GM12873 (cell line): ENCODE results near the gene FERD3L.

ENCODE experiments used
- TF ChIP-seq, protein P1 (sequence below): IDR thresholded peaks from 2 replicates; pipeline ENCODE4 v1.5.1; 2012; ENCODE audit warnings: low read depth, mild to moderate bottlenecking, moderate library complexity, low read length, control low read depth; ENCODE audit not compliant: insufficient read depth; ENCODE audit errors: missing control alignments

The FERD3L gene

DNA sequence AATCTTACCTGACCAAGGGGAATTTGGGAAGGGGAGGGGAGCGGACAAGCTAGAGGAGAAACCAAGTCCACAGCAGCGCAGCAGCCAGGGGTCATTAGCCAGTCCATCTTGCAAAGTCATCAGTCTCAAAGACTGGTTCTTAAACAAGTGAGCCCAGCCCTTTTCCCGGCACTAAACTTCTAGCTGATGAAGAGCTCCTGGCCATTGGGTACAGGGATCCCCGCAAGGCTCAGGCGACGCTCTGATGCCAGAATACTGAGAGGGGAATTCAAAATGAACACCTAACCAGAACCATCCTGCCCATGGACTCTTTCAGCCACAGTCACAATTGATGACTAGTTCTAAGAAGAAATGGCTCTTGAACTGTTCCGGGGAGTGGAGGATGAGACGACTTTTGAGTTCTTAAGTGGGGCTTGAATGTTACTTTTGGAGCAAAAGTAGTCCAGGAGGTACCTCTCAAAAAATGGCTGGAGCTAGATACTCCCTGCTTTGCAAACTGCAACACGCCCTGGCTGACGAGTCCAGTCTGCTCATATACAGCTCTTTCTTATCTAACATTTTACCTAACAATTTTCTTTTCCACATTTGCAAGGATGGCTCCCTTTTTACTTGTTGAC is 25.2 kb downstream of the FERD3L start:
- TF ChIP-seq, protein P1, sequence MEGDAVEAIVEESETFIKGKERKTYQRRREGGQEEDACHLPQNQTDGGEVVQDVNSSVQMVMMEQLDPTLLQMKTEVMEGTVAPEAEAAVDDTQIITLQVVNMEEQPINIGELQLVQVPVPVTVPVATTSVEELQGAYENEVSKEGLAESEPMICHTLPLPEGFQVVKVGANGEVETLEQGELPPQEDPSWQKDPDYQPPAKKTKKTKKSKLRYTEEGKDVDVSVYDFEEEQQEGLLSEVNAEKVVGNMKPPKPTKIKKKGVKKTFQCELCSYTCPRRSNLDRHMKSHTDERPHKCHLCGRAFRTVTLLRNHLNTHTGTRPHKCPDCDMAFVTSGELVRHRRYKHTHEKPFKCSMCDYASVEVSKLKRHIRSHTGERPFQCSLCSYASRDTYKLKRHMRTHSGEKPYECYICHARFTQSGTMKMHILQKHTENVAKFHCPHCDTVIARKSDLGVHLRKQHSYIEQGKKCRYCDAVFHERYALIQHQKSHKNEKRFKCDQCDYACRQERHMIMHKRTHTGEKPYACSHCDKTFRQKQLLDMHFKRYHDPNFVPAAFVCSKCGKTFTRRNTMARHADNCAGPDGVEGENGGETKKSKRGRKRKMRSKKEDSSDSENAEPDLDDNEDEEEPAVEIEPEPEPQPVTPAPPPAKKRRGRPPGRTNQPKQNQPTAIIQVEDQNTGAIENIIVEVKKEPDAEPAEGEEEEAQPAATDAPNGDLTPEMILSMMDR = no peak

GRCh38 chr7:19119372-19119771 is 25.8 kb downstream of the FERD3L start:
- TF ChIP-seq, protein P1 = no peak

DNA sequence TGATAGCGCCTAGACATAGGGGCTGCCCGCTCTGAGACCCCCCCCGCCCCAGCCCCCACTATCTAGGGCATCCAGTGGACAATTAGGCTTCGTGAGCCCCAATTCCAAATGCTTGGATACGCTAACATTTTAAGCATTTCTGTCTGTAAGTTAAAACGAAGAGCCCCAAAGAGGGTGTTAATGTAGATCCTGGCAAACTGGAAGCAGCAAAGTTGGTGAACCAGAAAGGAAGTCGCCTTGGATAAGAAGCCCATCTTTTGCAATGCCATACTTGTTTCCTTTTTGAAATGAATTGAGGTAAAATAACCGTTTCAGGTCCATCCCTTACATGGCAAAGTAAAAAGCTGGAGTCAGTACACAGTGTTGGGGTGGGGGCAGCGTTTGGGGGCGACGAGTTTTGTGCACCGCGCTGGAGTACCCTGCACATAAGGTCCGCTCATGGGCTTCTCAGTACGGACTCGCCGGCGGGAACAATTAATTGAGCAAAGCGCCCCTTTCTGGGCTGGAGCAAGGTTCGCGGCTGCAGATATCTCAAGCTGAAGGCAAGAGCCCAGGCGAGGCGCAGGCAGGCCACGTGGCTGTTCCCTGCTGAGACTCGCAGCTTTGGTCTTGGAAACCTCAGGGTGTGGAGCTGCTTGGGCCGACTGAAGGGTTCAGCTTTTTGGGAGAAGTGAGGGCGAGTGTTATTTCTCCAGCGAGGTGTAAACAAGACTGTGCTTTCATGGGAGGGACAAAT is 26.4 kb downstream of the FERD3L start:
- TF ChIP-seq, protein P1 = no peak

GRCh38 chr7:19117870-19118608 is 27.2 kb downstream of the FERD3L start:
- TF ChIP-seq, protein P1 = no peak

DNA sequence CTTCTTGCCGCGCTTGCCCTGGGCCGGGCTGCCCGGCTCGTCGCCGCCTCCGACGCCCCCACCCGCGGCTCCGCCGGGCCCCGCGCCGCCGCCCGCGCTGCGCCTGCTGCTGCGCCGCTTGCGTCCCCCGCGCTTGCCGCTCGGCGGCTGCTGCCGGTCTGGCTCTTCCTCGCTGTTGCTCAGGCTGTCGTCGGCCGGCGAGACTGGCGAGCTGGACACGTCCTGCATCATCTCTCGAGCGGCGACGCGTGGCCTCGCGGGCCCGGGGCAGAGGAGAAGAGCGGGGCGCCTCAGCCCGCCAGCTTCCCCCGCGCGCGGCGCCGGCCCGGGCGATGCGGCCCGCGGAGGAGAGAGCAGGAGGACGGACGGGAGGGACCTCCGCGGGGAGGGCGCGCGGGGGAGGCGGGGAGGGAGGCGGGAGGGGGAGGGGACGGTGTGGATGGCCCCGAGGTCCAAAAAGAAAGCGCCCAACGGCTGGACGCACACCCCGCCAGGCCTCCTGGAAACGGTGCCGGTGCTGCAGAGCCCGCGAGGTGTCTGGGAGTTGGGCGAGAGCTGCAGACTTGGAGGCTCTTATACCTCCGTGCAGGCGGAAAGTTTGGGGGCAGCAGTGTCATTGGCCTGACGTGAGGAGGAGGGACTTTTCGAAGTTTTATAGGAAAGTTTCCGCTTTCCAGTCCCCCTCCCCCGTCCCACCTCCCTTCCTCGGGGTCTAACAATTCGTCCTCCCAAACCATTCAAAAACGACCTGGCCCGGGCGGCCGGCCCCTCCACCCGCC is 27.9 kb downstream of the FERD3L start, which contains the start of gene TWIST1:
Gene TWIST1, minus strand, starts transcription at position 546 of the 779 bp plus-strand sequence. Its CDS starts 315 bp downstream, at position 231.
- TF ChIP-seq, protein P1 = no peak

DNA sequence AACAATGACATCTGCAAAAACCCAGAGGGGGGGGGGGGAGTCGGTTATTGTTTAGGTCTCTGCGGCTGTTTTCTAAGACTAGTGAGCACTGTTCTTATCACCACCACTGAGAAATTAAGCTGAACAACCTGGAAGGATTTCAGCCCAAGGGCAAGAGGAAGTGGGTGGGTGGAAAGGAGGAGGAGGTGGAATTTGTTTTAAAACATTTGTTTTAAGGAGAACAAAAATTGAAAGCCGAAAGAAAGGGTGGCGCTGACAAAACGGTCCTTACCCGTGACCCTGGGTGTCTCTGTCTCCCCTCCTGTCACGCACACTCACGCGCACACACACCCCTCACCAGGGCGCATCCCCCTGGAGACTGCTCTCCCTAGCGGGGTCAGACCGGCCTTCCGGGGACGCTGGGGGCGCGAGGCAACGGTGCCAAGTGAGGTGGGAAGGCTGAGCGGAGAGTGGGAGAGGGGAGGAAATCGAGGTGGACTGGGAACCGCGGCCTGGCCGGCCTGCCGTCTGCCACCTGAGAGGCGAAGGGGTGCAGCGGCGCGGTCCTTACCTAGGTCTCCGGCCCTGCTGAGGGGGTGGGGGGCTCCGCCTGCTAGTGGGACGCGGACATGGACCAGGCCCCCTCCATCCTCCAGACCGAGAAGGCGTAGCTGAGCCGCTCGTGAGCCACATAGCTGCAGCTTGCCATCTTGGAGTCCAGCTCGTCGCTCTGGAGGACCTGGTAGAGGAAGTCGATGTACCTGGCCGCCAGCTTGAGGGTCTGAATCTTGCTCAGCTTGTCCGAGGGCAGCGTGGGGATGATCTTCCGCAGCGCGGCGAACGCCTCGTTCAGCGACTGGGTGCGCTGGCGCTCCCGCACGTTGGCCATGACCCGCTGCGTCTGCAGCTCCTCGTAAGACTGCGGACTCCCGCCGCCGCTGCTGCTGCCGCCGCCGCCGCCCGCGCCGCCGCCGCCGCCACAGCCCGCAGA is 28.8 kb downstream of the FERD3L start:
- TF ChIP-seq, protein P1 = no peak
